ENCODE data around the gene ACTMAP.

DNA sequence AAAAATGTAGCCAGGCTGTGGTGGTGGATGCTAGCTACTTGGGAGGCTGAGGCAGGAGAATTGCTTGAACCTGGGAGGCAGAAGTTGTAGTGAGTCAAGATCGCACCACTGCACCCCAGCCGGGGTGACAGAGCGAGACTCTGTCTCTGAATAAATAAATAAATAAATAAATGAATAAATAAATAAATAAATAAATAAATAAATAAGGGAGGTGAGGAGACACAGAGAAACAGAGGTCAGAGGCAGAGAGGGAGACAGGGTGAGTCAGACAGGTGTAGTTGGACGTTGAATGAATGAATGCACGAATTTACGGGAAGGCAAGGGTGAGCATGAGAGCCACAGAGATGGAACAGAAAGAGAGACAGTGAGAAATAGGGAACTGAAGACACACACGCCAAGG lies 30.9 kb upstream of the ACTMAP start:
- TF ChIP-seq, protein P1, sequence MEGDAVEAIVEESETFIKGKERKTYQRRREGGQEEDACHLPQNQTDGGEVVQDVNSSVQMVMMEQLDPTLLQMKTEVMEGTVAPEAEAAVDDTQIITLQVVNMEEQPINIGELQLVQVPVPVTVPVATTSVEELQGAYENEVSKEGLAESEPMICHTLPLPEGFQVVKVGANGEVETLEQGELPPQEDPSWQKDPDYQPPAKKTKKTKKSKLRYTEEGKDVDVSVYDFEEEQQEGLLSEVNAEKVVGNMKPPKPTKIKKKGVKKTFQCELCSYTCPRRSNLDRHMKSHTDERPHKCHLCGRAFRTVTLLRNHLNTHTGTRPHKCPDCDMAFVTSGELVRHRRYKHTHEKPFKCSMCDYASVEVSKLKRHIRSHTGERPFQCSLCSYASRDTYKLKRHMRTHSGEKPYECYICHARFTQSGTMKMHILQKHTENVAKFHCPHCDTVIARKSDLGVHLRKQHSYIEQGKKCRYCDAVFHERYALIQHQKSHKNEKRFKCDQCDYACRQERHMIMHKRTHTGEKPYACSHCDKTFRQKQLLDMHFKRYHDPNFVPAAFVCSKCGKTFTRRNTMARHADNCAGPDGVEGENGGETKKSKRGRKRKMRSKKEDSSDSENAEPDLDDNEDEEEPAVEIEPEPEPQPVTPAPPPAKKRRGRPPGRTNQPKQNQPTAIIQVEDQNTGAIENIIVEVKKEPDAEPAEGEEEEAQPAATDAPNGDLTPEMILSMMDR (conservative IDR thresholded peaks at IDR 0.05), result no peak
- no peak for TF ChIP-seq ZFX (IDR thresholded peaks at IDR 0.05)
